HEK293 (cell line): ENCODE results near the gene TCF7L1.

Experiments used
- ZNF157 ChIP-seq: fragments of 450-650 bp; formaldehyde crosslinking; IDR thresholded peaks from 2 replicates; pipeline ENCODE4 v1.5.1; 2016; ENCODE audit warnings: missing biosample characterization, missing genetic modification characterization
- ZNF610 ChIP-seq: fragments of 450-650 bp; formaldehyde crosslinking; IDR thresholded peaks from 2 replicates; pipeline ENCODE4 v1.5.1; 2016; ENCODE audit warnings: missing biosample characterization, missing genetic modification characterization, borderline replicate concordance
- ZNF785 ChIP-seq: fragments of 450-650 bp; formaldehyde crosslinking; IDR thresholded peaks from 2 replicates; pipeline ENCODE4 v1.5.1; 2016; ENCODE audit warnings: missing biosample characterization, missing genetic modification characterization
- ZSCAN30 ChIP-seq: fragments of 450-650 bp; IDR thresholded peaks from 2 replicates; pipeline ENCODE4 v1.5.1; 2018; ENCODE audit warnings: missing biosample characterization, mild to moderate bottlenecking, missing genetic modification characterization, moderate library complexity
- TF ChIP-seq, protein P1 (sequence below): fragments of 450-650 bp; formaldehyde crosslinking; IDR thresholded peaks from 2 replicates; pipeline ENCODE4 v1.5.1; 2016; ENCODE audit warnings: missing biosample characterization, missing genetic modification characterization

DNA sequence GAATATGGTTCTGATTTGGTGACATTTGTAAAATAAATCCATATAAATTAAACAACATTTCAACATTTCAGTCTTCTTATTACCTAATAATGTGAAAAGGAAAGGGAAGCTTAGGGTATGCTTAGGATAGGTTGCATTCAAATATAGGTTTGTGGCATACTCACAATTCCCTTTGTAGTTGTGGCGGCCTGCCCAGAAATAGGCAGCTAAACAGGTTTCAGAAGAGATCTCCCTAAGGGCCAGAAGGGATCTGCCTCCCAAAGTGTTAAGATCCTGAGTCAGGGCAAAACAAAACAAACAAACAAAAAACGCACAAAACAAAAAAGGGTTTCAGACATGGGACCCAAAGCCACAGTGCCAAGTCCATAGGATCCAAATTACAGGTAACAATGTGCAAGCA lies 41.4 kb upstream of the TCF7L1 start:
- TF ChIP-seq ZNF610 (tag by site-specific recombination) (no peak), ZNF157 (tag by site-specific recombination) (no peak), ZSCAN30 (tag by site-specific recombination) (no peak), ZNF785 (no peak)
- TF ChIP-seq, protein P1, sequence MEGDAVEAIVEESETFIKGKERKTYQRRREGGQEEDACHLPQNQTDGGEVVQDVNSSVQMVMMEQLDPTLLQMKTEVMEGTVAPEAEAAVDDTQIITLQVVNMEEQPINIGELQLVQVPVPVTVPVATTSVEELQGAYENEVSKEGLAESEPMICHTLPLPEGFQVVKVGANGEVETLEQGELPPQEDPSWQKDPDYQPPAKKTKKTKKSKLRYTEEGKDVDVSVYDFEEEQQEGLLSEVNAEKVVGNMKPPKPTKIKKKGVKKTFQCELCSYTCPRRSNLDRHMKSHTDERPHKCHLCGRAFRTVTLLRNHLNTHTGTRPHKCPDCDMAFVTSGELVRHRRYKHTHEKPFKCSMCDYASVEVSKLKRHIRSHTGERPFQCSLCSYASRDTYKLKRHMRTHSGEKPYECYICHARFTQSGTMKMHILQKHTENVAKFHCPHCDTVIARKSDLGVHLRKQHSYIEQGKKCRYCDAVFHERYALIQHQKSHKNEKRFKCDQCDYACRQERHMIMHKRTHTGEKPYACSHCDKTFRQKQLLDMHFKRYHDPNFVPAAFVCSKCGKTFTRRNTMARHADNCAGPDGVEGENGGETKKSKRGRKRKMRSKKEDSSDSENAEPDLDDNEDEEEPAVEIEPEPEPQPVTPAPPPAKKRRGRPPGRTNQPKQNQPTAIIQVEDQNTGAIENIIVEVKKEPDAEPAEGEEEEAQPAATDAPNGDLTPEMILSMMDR (tag by site-specific recombination): no peak
